ENCODE data around the gene EPAS1. TPM values are rescaled to one million over a fixed set of nuclear protein-coding genes. Genes with fewer than 3 reads are reported as not detected.

Gene EPAS1
- total and polyA plus RNA-seq, 3 donors from 2014 or later: 93.9 to 158 (median 142) TPM

- Histone ChIP-seq H3K27me3 (no peaks in the 10 kb centered on the region), H3K36me3 (ENCODE audit: low read depth, missing control alignments) (no peaks in the 10 kb centered on the region), H3K27ac (no peak overlapping the region), H3K4me3 (no peak overlapping the region), H3K9me3 (no peaks in the 10 kb centered on the region), H3K4me1 (no peaks in the 10 kb centered on the region)
- intact Hi-C loops (cut with DNase I; ENCODE audit: low total_unique reads): no loop called here
- WGBS, 2 donors: 77 to 79% methylated on average over 3 of the region's 3 CpGs
- peak; percentile 4 for DNase-seq
- no peak for TF ChIP-seq POLR2A (IDR thresholded peaks at IDR 0.05)
- TF ChIP-seq, protein P1, sequence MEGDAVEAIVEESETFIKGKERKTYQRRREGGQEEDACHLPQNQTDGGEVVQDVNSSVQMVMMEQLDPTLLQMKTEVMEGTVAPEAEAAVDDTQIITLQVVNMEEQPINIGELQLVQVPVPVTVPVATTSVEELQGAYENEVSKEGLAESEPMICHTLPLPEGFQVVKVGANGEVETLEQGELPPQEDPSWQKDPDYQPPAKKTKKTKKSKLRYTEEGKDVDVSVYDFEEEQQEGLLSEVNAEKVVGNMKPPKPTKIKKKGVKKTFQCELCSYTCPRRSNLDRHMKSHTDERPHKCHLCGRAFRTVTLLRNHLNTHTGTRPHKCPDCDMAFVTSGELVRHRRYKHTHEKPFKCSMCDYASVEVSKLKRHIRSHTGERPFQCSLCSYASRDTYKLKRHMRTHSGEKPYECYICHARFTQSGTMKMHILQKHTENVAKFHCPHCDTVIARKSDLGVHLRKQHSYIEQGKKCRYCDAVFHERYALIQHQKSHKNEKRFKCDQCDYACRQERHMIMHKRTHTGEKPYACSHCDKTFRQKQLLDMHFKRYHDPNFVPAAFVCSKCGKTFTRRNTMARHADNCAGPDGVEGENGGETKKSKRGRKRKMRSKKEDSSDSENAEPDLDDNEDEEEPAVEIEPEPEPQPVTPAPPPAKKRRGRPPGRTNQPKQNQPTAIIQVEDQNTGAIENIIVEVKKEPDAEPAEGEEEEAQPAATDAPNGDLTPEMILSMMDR (IDR thresholded peaks at IDR 0.05): no peak
Observed at GRCh38 chr2:46378616-46379015, 81.4 kb downstream of the EPAS1 start.

- 78 to 86% methylated on average over 9 of the region's 9 CpGs for WGBS, 2 donors
- peak; percentile 6 for DNase-seq
- Histone ChIP-seq H3K4me3 (no peak overlapping the region), H3K9me3 (no peaks in the 10 kb centered on the region), H3K27ac (no peak overlapping the region), H3K27me3 (no peaks in the 10 kb centered on the region), H3K4me1 (no peaks in the 10 kb centered on the region), H3K36me3 (ENCODE audit: low read depth, missing control alignments) (no peaks in the 10 kb centered on the region)
- intact Hi-C loops (cut with DNase I; ENCODE audit: low total_unique reads): no loop called here
- TF ChIP-seq, protein P1 (IDR thresholded peaks at IDR 0.05): no peak
- no peak for TF ChIP-seq POLR2A (IDR thresholded peaks at IDR 0.05)
Observed at GRCh38 chr2:46379213-46380037, 82.2 kb downstream of the EPAS1 start.

- Histone ChIP-seq H3K36me3 (ENCODE audit: low read depth, missing control alignments) (no peaks in the 10 kb centered on the region), H3K27me3 (no peaks in the 10 kb centered on the region), H3K9me3 (no peaks in the 10 kb centered on the region), H3K27ac (no peak overlapping the region), H3K4me1 (no peaks in the 10 kb centered on the region), H3K4me3 (no peak overlapping the region)
- peak; percentile 11 for DNase-seq
- WGBS, 2 donors: 90 to 92% methylated on average over 13 to 22 of the region's 22 CpGs
- no peak for TF ChIP-seq POLR2A (IDR thresholded peaks at IDR 0.05)
- TF ChIP-seq, protein P1 (IDR thresholded peaks at IDR 0.05): no peak
- intact Hi-C loops (cut with DNase I; ENCODE audit: low total_unique reads): no loop called here
Observed at GRCh38 chr2:46380038-46380940, 83.1 kb downstream of the EPAS1 start.

DNA sequence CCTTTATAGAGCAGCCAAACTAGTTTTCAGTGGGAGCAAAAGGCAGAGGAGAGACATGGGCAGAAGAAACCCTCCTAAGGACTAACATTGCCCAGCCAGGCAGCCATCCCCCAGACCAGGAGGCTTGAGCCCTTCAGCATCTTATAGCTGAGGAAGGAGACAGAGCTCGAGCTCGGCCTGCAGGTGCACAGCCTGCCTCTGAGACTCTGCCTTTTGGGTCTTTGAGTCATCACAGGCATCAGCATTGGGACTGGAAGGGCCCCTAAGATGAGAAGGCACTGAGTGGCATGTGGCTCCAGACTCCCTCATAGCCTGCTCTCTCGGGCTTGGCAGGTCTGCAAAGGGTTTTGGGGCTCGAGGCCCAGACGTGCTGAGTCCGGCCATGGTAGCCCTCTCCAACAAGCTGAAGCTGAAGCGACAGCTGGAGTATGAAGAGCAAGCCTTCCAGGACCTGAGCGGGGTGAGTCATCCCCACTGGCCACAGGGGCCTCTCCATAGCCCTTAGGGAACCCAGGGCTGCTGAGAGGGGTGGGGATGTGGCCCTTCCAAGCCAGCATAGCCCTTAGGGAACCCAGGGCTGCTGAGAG lies 84.1 kb downstream of the EPAS1 start:
- TF ChIP-seq, protein P1 (IDR thresholded peaks at IDR 0.05): no peak
- no peak for TF ChIP-seq POLR2A (IDR thresholded peaks at IDR 0.05)
- DNase-seq: peak; percentile 2
- Histone ChIP-seq H3K9me3 (no peaks in the 10 kb centered on the region), H3K36me3 (ENCODE audit: low read depth, missing control alignments) (no peaks in the 10 kb centered on the region), H3K27ac (no peak overlapping the region), H3K4me3 (no peak overlapping the region), H3K4me1 (no peaks in the 10 kb centered on the region), H3K27me3 (no peaks in the 10 kb centered on the region)
- intact Hi-C loops (cut with DNase I; ENCODE audit: low total_unique reads): no loop called here
- WGBS, 2 donors: 85 to 95% methylated on average over 2 to 7 of the region's 8 CpGs

All from testis (tissue), 3 donors.